Measurements from ENCODE around the gene USP20. TPM values are rescaled to one million over a fixed set of nuclear protein-coding genes. Genes with fewer than 3 reads are reported as not detected.

The USP20 gene
- total and polyA plus RNA-seq, 2 donors (not counting 3 experiments of a cell fraction or from before 2014, with no cell fraction given): 13.4 to 25.9 TPM

DNA sequence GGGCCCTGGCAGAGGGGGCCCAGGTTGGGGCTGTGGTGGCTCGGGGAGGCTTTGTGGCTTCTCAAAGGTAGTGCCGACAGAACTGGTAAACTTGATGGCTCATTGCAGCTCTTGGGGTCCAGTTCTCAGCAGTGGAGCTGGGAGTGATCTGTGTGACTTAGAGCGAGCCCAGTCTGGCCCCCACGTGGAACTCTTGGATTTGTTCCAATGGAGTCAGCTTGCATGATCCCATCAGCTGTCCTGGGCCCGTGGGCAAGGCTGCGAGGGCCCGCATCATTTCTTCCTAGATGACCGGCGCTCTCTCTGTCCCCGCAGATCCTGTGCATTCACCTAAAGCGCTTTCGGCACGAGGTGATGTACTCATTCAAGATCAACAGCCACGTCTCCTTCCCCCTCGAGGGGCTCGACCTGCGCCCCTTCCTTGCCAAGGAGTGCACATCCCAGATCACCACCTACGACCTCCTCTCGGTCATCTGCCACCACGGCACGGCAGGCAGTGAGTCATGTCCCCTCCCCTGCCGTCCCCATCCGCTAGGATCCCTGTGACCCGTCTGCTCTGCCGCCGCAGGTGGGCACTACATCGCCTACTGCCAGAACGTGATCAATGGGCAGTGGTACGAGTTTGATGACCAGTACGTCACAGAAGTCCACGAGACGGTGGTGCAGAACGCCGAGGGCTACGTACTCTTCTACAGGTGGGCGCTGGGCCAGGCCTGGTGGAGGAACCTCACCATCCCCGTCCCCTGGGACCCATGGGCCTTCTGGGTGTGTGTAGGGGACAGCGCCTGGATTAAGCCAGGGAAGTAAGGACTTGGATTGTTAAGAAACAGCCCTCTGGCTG lies 39.2 kb downstream of the USP20 start:
- no peak overlapping the region for H3K9ac ChIP-seq (replicated peaks; ENCODE audit: extremely low read depth, insufficient read depth, low read length)
- no peaks in the 10 kb centered on the region for H3K79me2 ChIP-seq (ENCODE audit: control insufficient read depth, insufficient read depth, low read length)
- no peaks in the 10 kb centered on the region for H3K4me1 ChIP-seq (ENCODE audit: control insufficient read depth, extremely low read depth, insufficient read depth, low read length)
- no peak overlapping the region for H3K27ac ChIP-seq (ENCODE audit: insufficient read depth, low read depth, low read length)
- TF ChIP-seq, protein P1, sequence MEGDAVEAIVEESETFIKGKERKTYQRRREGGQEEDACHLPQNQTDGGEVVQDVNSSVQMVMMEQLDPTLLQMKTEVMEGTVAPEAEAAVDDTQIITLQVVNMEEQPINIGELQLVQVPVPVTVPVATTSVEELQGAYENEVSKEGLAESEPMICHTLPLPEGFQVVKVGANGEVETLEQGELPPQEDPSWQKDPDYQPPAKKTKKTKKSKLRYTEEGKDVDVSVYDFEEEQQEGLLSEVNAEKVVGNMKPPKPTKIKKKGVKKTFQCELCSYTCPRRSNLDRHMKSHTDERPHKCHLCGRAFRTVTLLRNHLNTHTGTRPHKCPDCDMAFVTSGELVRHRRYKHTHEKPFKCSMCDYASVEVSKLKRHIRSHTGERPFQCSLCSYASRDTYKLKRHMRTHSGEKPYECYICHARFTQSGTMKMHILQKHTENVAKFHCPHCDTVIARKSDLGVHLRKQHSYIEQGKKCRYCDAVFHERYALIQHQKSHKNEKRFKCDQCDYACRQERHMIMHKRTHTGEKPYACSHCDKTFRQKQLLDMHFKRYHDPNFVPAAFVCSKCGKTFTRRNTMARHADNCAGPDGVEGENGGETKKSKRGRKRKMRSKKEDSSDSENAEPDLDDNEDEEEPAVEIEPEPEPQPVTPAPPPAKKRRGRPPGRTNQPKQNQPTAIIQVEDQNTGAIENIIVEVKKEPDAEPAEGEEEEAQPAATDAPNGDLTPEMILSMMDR (IDR thresholded peaks at IDR 0.05; ENCODE audit: extremely low read depth in 1 of 2, insufficient read depth in 1 of 2, low read depth in 1 of 2, low read length in 2 of 2): no peak
- TF ChIP-seq MYC (IDR thresholded peaks at IDR 0.05; ENCODE audit: low read depth, low read length) (no peak), POLR2A (IDR thresholded peaks at IDR 0.05; ENCODE audit: low read depth, low read length) (no peak), JUN (IDR thresholded peaks at IDR 0.05; ENCODE audit: borderline replicate concordance, insufficient read depth, insufficient read length, low read depth) (no peak), MAX (IDR thresholded peaks at IDR 0.05; ENCODE audit: insufficient read depth, insufficient read length) (no peak), EZH2 (IDR thresholded peaks at IDR 0.05; ENCODE audit: borderline replicate concordance, low read depth, low read length, severe bottlenecking) (no peak), POLR2AphosphoS5 (IDR thresholded peaks at IDR 0.05; ENCODE audit: insufficient read depth, low read depth, low read length) (no peak), GATA2 (IDR thresholded peaks at IDR 0.05; ENCODE audit: insufficient read depth, insufficient read length, low read depth, low read length) (no peak), FOS (IDR thresholded peaks at IDR 0.05; ENCODE audit: borderline replicate concordance, insufficient read depth, low read length) (no peak)
- dilution Hi-C loops (cut with MboI; ENCODE audit: extremely low pct_ligation_motif_present, low sequenced_read_pairs) (no loop called here), intact Hi-C loops (cut with micrococcal nuclease) (no loop called here)
- POLR2A ChIA-PET: no interaction called here
- peaks cover 0 to 5% of the 10 kb centered on the region in 2 experiments for H3K36me3 ChIP-seq (ENCODE audit: control insufficient read depth in 2 of 2, extremely low read depth in 1 of 2, insufficient read depth in 2 of 2, low read length in 2 of 2)
- CTCF ChIA-PET: interaction anchor here (1.3 kb wide), 1 partner anchor 8 kb away, joined by 3 read pairs; no protein-coding TSS in a partner anchor
- H3K4me3 ChIP-seq (replicated peaks in 1 of 3; ENCODE audit: insufficient read depth in 1 of 3, low read depth in 1 of 3, low read length in 3 of 3): no peak overlapping the region
- DNase-seq (ENCODE audit: low read depth, low spot score) (no peak), FAIRE-seq (no peak)
- H4K20me1 ChIP-seq (replicated peaks; ENCODE audit: control insufficient read depth, extremely low read depth, insufficient read depth, low read length): no peaks in the 10 kb centered on the region
- H3K9me3 ChIP-seq (replicated peaks; ENCODE audit: control insufficient read depth, insufficient read depth, low read length): no peaks in the 10 kb centered on the region
- H3K27me3 ChIP-seq (ENCODE audit: control insufficient read depth in 2 of 2, insufficient read depth in 2 of 2, low read length in 2 of 2): no peaks in the 10 kb centered on the region
- H2AFZ ChIP-seq (ENCODE audit: low read depth, low read length): no peak overlapping the region
- no TSS peak for BruUV-seq (replicated peaks)
- no peak overlapping the region for H3K4me2 ChIP-seq (ENCODE audit: insufficient read depth, low read length)
- H3K9me1 ChIP-seq (replicated peaks; ENCODE audit: control insufficient read depth, extremely low read depth, insufficient read depth, low read length): no peaks in the 10 kb centered on the region
